Measurements from ENCODE around the gene CLDN11. TPM values are rescaled to one million over a fixed set of nuclear protein-coding genes. Genes with fewer than 3 reads are reported as not detected.

Gene CLDN11
- total and polyA plus RNA-seq, 4 donors: 328 to 479 (median 419) TPM

GRCh38 chr3:170437696-170438407, 19.2 kb downstream of the CLDN11 start:
- 87% methylated on average over 6 of the region's 10 CpGs for WGBS (ENCODE audit: insufficient coverage)
- DNase-seq (ENCODE audit: low read depth in 4 of 6, low spot score in 6 of 6): no peak
- Histone ChIP-seq H3K4me3 (ENCODE audit: low read depth, low read length) (no peak overlapping the region), H3K27me3 (ENCODE audit: control insufficient read depth, insufficient read depth, low read length) (no peaks in the 10 kb centered on the region), H3K36me3 (ENCODE audit: control insufficient read depth, insufficient read depth, low read length) (no peaks in the 10 kb centered on the region), H3K9me3 (ENCODE audit: control insufficient read depth, insufficient read depth, low read length) (no peaks in the 10 kb centered on the region), H3K27ac (ENCODE audit: low read depth, low read length) (peak overlapping the region; percentile 54), H3K4me1 (ENCODE audit: control insufficient read depth, insufficient read depth, low read length) (peaks cover 7% of the 10 kb centered on the region)

GRCh38 chr3:170438836-170439235, 20.2 kb downstream of the CLDN11 start:
- H3K4me1 ChIP-seq (ENCODE audit: control insufficient read depth, insufficient read depth, low read length): peaks cover 7% of the 10 kb centered on the region
- H3K4me3 ChIP-seq (ENCODE audit: low read depth, low read length): no peak overlapping the region
- no peaks in the 10 kb centered on the region for H3K9me3 ChIP-seq (ENCODE audit: control insufficient read depth, insufficient read depth, low read length)
- no peak for DNase-seq (ENCODE audit: low read depth in 4 of 6, low spot score in 6 of 6)
- H3K36me3 ChIP-seq (ENCODE audit: control insufficient read depth, insufficient read depth, low read length): no peaks in the 10 kb centered on the region
- no peak overlapping the region for H3K27ac ChIP-seq (ENCODE audit: low read depth, low read length)
- no peaks in the 10 kb centered on the region for H3K27me3 ChIP-seq (ENCODE audit: control insufficient read depth, insufficient read depth, low read length)
- no CpG with 5 or more reads among the region's 1 CpG for WGBS (ENCODE audit: insufficient coverage)

GRCh38 chr3:170440344-170440743, 21.7 kb downstream of the CLDN11 start:
- DNase-seq (ENCODE audit: low read depth in 4 of 6, low spot score in 6 of 6): no peak
- H3K36me3 ChIP-seq (ENCODE audit: control insufficient read depth, insufficient read depth, low read length): no peaks in the 10 kb centered on the region
- no peaks in the 10 kb centered on the region for H3K9me3 ChIP-seq (ENCODE audit: control insufficient read depth, insufficient read depth, low read length)
- WGBS (ENCODE audit: insufficient coverage): 100% methylated on average over 2 of the region's 2 CpGs
- H3K27ac ChIP-seq (ENCODE audit: low read depth, low read length): no peak overlapping the region
- peaks cover 7% of the 10 kb centered on the region for H3K4me1 ChIP-seq (ENCODE audit: control insufficient read depth, insufficient read depth, low read length)
- no peaks in the 10 kb centered on the region for H3K27me3 ChIP-seq (ENCODE audit: control insufficient read depth, insufficient read depth, low read length)
- no peak overlapping the region for H3K4me3 ChIP-seq (ENCODE audit: low read depth, low read length)

GRCh38 chr3:170441412-170441811, 22.7 kb downstream of the CLDN11 start:
- H3K27ac ChIP-seq (ENCODE audit: low read depth, low read length): no peak overlapping the region
- H3K27me3 ChIP-seq (ENCODE audit: control insufficient read depth, insufficient read depth, low read length): no peaks in the 10 kb centered on the region

GRCh38 chr3:170442947-170443346, 24.3 kb downstream of the CLDN11 start:
- Histone ChIP-seq H3K4me3 (ENCODE audit: low read depth, low read length) (no peak overlapping the region), H3K36me3 (ENCODE audit: control insufficient read depth, insufficient read depth, low read length) (no peaks in the 10 kb centered on the region), H3K27ac (ENCODE audit: low read depth, low read length) (no peak overlapping the region), H3K27me3 (ENCODE audit: control insufficient read depth, insufficient read depth, low read length) (no peaks in the 10 kb centered on the region), H3K4me1 (ENCODE audit: control insufficient read depth, insufficient read depth, low read length) (peaks cover 4% of the 10 kb centered on the region), H3K9me3 (ENCODE audit: control insufficient read depth, insufficient read depth, low read length) (no peaks in the 10 kb centered on the region)
- DNase-seq (ENCODE audit: low read depth in 4 of 6, low spot score in 6 of 6): no peak

More at GRCh38 chr3:170441412-170441811, 22.7 kb downstream of the CLDN11 start:
- Histone ChIP-seq H3K4me1 (ENCODE audit: control insufficient read depth, insufficient read depth, low read length) (peaks cover 7% of the 10 kb centered on the region), H3K4me3 (ENCODE audit: low read depth, low read length) (no peak overlapping the region), H3K9me3 (ENCODE audit: control insufficient read depth, insufficient read depth, low read length) (no peaks in the 10 kb centered on the region), H3K36me3 (ENCODE audit: control insufficient read depth, insufficient read depth, low read length) (no peaks in the 10 kb centered on the region)
- whole genome bisulfite sequencing (ENCODE audit: insufficient coverage): 100% methylated on average over 1 of the region's 4 CpGs
- DNase-seq (ENCODE audit: low read depth in 4 of 6, low spot score in 6 of 6): no peak

DNA sequence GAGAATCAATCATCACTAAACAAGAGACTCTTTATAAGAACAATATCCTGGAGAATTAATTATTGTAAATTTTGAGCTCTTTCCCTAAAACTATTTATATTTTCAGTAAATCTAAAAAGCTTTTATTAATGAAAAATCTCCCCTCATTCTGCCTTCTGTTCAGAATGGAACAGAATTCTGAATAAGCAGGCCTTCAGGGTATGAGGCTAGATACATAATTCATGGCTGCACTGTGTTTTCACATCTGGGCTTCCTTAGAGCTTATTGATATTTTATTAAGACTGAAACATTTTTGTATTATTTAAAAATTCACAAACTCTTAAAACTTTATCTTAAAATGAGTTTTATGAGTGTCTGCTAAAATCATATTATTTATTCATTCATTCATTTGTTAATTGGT, 24.8 kb downstream of the CLDN11 start:
- no peaks in the 10 kb centered on the region for H3K27me3 ChIP-seq (ENCODE audit: control insufficient read depth, insufficient read depth, low read length)
- peaks cover under 1% of the 10 kb centered on the region for H3K4me1 ChIP-seq (ENCODE audit: control insufficient read depth, insufficient read depth, low read length)
- no peak overlapping the region for H3K4me3 ChIP-seq (ENCODE audit: low read depth, low read length)
- H3K9me3 ChIP-seq (ENCODE audit: control insufficient read depth, insufficient read depth, low read length): no peaks in the 10 kb centered on the region
- peak in 1 of 6 donors; percentile 17 for DNase-seq (ENCODE audit: low read depth in 4 of 6, low spot score in 6 of 6)
- H3K27ac ChIP-seq (ENCODE audit: low read depth, low read length): no peak overlapping the region
- no peaks in the 10 kb centered on the region for H3K36me3 ChIP-seq (ENCODE audit: control insufficient read depth, insufficient read depth, low read length)

DNA sequence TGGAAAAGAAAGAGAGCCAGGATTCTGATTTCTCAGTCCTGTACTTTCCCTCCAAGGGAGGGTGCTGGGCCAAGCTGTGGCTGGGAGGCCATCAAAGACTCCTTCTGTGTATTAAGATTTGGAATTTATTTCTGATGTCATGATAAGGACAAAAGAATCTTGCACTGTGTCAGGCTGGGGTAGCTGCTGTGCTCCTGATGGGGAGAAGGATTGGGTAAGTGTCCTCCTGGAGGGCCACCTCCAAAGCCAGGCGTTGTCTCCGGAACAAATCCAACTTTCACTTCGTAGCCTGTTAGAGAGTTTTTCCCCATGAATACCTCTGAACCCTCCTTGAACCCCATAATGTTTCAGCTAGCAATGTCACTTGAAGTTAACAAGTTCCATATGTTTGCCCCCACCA, 29.9 kb downstream of the CLDN11 start:
- H3K4me1 ChIP-seq (ENCODE audit: control insufficient read depth, insufficient read depth, low read length): no peaks in the 10 kb centered on the region
- WGBS (ENCODE audit: insufficient coverage): 82% methylated on average over 2 of the region's 3 CpGs
- H3K4me3 ChIP-seq (ENCODE audit: low read depth, low read length): peak overlapping the region; percentile 13

DNA sequence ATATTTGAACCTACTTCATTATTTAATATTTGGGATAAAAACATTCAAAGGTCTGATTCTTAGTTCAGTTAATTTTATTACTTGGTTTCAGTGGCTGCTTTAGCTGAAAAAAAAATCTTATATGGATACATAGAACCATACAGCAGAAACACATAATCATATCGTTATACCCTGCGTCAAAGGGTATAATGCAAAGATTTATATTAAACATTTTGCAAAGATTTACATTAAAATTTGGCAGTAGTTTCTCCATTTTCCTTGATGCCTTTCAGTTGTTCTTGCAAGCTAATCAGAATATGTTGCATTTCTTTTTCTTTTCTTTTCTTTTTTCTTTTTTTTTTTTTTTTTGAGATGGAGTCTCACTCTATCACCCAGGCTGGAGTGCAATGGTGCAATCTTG, 31.4 kb downstream of the CLDN11 start:
- WGBS (ENCODE audit: insufficient coverage): no CpG with 5 or more reads among the region's 2 CpGs
- DNase-seq (ENCODE audit: low read depth in 4 of 6, low spot score in 6 of 6): no peak
- Histone ChIP-seq H3K9me3 (ENCODE audit: control insufficient read depth, insufficient read depth, low read length) (no peaks in the 10 kb centered on the region), H3K27ac (ENCODE audit: low read depth, low read length) (no peak overlapping the region), H3K36me3 (ENCODE audit: control insufficient read depth, insufficient read depth, low read length) (no peaks in the 10 kb centered on the region), H3K27me3 (ENCODE audit: control insufficient read depth, insufficient read depth, low read length) (no peaks in the 10 kb centered on the region), H3K4me3 (ENCODE audit: low read depth, low read length) (no peak overlapping the region), H3K4me1 (ENCODE audit: control insufficient read depth, insufficient read depth, low read length) (no peaks in the 10 kb centered on the region)

More for the DNA sequence above, 29.9 kb downstream of the CLDN11 start:
- Histone ChIP-seq H3K27ac (ENCODE audit: low read depth, low read length) (peak overlapping the region; percentile 78), H3K36me3 (ENCODE audit: control insufficient read depth, insufficient read depth, low read length) (no peaks in the 10 kb centered on the region), H3K9me3 (ENCODE audit: control insufficient read depth, insufficient read depth, low read length) (no peaks in the 10 kb centered on the region), H3K27me3 (ENCODE audit: control insufficient read depth, insufficient read depth, low read length) (no peaks in the 10 kb centered on the region)
- DNase-seq (ENCODE audit: low read depth in 4 of 6, low spot score in 6 of 6): no peak

DNA sequence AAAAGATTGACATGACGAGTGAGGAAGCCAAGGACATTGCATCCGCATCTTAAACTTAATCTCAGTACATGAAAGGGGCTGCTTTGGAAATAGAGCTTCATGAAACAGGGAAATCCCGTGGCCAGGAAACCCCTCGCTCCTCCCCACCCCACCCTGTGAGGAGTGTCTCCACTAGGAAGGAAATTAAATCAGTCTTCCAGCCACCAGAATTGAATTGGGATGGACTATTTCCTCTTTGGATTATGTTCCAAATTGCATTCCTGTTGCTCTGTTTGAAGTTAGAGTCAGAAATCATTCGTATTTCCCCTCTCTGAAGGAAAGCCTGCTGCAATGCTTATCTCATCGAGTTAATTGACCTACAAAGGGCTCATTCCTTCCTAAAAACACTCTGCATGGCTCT, 35.8 kb downstream of the CLDN11 start:
- H3K4me1 ChIP-seq (ENCODE audit: control insufficient read depth, insufficient read depth, low read length): no peaks in the 10 kb centered on the region
- H3K27ac ChIP-seq (ENCODE audit: low read depth, low read length): no peak overlapping the region
- H3K27me3 ChIP-seq (ENCODE audit: control insufficient read depth, insufficient read depth, low read length): no peaks in the 10 kb centered on the region
- 83% methylated on average over 1 of the region's 6 CpGs for WGBS (ENCODE audit: insufficient coverage)
- DNase-seq (ENCODE audit: low read depth in 4 of 6, low spot score in 6 of 6): no peak
- no peaks in the 10 kb centered on the region for H3K36me3 ChIP-seq (ENCODE audit: control insufficient read depth, insufficient read depth, low read length)
- H3K4me3 ChIP-seq (ENCODE audit: low read depth, low read length): no peak overlapping the region
- H3K9me3 ChIP-seq (ENCODE audit: control insufficient read depth, insufficient read depth, low read length): peaks cover 1% of the 10 kb centered on the region

GRCh38 chr3:170458285-170458684, 39.6 kb downstream of the CLDN11 start:
- H3K4me3 ChIP-seq (ENCODE audit: low read depth, low read length): no peak overlapping the region
- WGBS (ENCODE audit: insufficient coverage): 65% methylated on average over 4 of the region's 4 CpGs
- no peaks in the 10 kb centered on the region for H3K36me3 ChIP-seq (ENCODE audit: control insufficient read depth, insufficient read depth, low read length)
- no peaks in the 10 kb centered on the region for H3K27me3 ChIP-seq (ENCODE audit: control insufficient read depth, insufficient read depth, low read length)
- no peak overlapping the region for H3K27ac ChIP-seq (ENCODE audit: low read depth, low read length)
- DNase-seq (ENCODE audit: low read depth in 4 of 6, low spot score in 6 of 6): no peak
- peaks cover 1% of the 10 kb centered on the region for H3K9me3 ChIP-seq (ENCODE audit: control insufficient read depth, insufficient read depth, low read length)
- H3K4me1 ChIP-seq (ENCODE audit: control insufficient read depth, insufficient read depth, low read length): no peaks in the 10 kb centered on the region
